Fibroblast of villous mesenchyme (primary cell): Measurements from ENCODE around the gene FRMPD1. TPM values are rescaled to one million over a fixed set of nuclear protein-coding genes. Genes with fewer than 3 reads are reported as not detected.

Experiments
- DNase-seq: peaks from one replicate; pipeline ENCODE4 v3.0.0-alpha.2; 2010; ENCODE audit warnings: low read depth
- H3K4me3 ChIP-seq: 2 replicates; pipeline ENCODE4 v1.5.1; 2011; ENCODE audit warnings: low read depth, mild to moderate bottlenecking, low read length
- total RNA-seq: library from RNA; depleted of rRNA; stranded (reverse); fragments of >200 nt; gene quantifications from 2 replicates; pipeline ENCODE4 v1.2.3, GENCODE V29; 2012
- TF ChIP-seq, protein P1 (sequence below): IDR thresholded peaks from 2 replicates; pipeline ENCODE4 v1.5.1; 2012; ENCODE audit warnings: low read depth, mild to moderate bottlenecking, low read length; ENCODE audit not compliant: insufficient read depth

Gene FRMPD1
- total RNA-seq, 1 donor: not detected

DNA sequence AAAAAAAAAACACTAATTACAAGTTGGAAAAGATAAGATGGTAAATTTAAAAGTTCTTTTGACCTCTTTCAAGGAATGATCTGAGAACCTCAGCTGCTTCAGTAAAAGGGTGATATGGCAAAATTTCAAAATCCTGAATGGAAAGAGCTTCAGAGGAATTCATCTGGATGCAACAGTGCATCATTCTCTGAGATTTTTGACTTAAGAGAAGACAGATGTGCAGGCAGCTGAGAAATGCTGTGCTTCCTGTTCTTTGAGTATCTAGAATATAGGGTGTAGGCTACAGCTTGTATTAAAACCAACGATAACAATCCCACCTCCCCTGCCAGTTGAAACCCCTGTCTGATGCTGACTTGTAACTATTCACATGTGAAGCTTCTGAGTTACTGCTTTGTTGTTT is 6.2 kb downstream of the FRMPD1 start:
- DNase-seq: no peak
- H3K4me3 ChIP-seq: no peak overlapping the region
- TF ChIP-seq, protein P1, sequence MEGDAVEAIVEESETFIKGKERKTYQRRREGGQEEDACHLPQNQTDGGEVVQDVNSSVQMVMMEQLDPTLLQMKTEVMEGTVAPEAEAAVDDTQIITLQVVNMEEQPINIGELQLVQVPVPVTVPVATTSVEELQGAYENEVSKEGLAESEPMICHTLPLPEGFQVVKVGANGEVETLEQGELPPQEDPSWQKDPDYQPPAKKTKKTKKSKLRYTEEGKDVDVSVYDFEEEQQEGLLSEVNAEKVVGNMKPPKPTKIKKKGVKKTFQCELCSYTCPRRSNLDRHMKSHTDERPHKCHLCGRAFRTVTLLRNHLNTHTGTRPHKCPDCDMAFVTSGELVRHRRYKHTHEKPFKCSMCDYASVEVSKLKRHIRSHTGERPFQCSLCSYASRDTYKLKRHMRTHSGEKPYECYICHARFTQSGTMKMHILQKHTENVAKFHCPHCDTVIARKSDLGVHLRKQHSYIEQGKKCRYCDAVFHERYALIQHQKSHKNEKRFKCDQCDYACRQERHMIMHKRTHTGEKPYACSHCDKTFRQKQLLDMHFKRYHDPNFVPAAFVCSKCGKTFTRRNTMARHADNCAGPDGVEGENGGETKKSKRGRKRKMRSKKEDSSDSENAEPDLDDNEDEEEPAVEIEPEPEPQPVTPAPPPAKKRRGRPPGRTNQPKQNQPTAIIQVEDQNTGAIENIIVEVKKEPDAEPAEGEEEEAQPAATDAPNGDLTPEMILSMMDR: no peak

DNA sequence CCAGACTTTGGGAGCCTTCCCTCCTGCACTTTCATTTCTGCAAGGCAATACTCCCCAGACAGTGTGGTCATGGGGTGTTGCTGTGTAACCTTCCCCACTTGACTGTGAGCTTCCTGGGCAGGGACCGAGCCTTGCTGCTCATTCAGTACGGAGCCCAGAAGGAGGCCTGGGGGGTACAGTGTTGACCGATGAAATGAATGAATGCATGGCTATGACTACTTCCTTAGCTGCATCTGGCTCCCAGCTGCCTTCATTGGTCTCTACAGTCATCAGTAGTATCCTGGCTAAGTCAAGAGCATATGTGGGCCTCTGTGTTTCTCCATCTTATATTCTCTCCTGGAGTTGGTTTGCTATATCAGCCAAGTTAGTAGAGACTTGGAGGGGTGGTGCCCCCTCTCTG is 9.9 kb downstream of the FRMPD1 start:
- TF ChIP-seq, protein P1: no peak
- H3K4me3 ChIP-seq: no peak overlapping the region
- no peak for DNase-seq

DNA sequence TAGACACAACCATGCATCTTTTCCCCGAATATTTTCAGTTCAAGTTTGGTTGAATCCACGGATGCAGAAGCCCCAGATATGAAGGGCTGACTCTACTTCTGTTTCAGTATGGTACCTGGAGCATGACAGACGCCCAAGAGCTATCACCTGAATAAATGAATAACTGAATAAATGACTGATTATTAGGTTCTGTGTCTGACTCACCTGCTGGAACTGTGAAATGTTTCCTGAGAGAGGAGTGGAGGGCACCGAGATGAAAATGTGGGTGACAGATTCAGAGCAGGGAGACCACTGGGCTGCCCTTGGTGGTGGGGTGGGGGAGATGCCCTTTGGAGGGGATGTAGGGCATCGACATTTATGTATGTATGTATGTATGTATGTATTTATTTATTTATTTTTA is 13.2 kb downstream of the FRMPD1 start:
- H3K4me3 ChIP-seq: no peak overlapping the region
- TF ChIP-seq, protein P1: no peak
- no peak for DNase-seq

DNA sequence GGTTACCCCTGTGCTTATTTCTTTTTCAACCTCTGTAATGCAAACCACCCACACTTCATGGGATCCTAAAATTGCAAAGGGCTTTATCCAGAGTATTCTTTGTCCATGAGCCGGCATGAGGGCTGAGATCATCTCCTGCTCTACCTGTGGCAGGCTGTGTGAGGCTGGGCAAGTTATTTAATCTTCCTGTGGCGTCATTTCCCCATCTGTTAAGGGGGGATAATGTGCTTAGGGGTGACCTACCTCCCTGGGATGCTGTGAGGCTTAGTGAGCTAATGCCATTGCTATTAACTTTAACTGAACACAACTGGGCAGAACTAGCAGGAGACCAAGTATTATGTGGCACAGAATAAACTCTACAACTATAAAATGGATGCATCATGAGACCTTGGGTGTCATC is 17.0 kb downstream of the FRMPD1 start:
- H3K4me3 ChIP-seq: no peak overlapping the region
- TF ChIP-seq, protein P1: no peak
- no peak for DNase-seq

- TF ChIP-seq, protein P1: peak; percentile 32
- no peak overlapping the region for H3K4me3 ChIP-seq
- no peak for DNase-seq
These were observed 17.4 kb downstream of the FRMPD1 start for GRCh38 chr9:37668116-37668601.

DNA sequence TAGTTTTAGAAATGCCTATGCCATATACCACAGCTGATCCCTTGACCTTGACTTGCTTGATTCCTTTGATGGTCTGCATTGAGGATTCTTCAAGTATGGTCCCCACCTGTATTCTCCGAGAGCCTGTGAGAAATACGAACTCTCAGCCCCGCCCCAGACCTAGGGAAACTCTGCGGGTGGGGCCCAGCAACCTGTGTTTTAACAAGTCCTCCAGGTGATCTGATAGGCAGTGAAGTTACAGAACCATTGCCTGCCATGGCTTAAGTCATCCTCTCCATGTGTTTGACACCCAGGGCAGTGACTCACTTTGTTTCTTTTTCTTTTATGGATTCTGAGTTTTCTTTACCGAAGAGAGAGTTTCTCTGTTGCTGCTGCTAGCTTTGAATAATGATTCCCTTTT is 18.5 kb downstream of the FRMPD1 start:
- no peak overlapping the region for H3K4me3 ChIP-seq
- peak; percentile 6 for DNase-seq
- TF ChIP-seq, protein P1: no peak

DNA sequence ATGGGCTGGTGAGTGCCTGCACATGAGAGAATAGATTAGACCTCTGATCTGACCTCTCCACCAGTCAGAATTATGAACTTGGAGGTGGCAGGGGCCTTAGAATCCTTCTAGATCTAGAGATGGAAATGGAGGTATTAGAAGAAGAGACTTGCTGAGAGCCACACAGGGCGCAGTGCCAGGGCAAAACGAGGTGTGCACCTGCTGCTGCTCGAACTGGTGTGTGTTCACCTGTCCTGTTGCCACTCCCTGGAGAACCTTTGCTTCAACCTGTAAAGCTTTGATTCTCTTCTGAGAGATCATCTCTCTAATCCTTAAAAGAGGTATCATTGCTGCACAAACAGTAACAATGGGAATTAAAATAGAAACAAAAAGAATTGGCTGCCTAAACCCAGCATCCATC is 24.9 kb downstream of the FRMPD1 start:
- DNase-seq: no peak
- TF ChIP-seq, protein P1: no peak
- H3K4me3 ChIP-seq: no peak overlapping the region
